Anterior cingulate cortex (tissue), 58 donors: ENCODE results near the gene PCYT1B.
"Not testable (repeated sequence)": the region's sequence is repeated elsewhere in the genome, so short reads cannot be mapped to it uniquely, and the experiment has no call there.

Experiments
- DNase-seq, 58 donors: peaks; one replicate each; lab custom pipeline; 2025; lab: John Stamatoyannopoulos, UW

PCYT1B gene

GRCh38 chrX:24646745-24647182 is 383 bp downstream of the PCYT1B start:
- peak in 16 of 58 donors; percentile 0 to 56 (median 19) for DNase-seq

GRCh38 chrX:24646006-24646405 is 1.1 kb downstream of the PCYT1B start:
- DNase-seq = no peak

DNA sequence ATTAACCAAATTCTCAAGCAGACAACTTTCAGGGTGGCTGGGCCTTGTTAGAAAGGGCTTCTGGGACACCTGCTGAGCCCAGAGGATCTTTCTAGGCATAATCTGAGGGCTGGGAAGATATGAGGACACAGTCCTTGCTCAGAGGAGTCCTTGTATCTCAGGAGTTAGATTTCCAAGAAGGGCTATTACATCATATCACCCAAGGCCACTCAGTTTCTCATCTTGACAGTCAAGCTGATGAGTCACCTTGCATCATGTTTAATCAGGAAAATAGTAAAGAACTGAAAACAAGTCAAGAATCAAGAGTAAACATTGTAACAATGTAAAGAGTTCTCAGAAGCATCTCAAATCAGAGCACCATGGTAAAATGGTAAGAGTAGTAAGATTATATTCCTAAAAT is 4.0 kb downstream of the PCYT1B start:
- no peak for DNase-seq

GRCh38 chrX:24629701-24630100 is 17.4 kb downstream of the PCYT1B start:
- no peak for DNase-seq

DNA sequence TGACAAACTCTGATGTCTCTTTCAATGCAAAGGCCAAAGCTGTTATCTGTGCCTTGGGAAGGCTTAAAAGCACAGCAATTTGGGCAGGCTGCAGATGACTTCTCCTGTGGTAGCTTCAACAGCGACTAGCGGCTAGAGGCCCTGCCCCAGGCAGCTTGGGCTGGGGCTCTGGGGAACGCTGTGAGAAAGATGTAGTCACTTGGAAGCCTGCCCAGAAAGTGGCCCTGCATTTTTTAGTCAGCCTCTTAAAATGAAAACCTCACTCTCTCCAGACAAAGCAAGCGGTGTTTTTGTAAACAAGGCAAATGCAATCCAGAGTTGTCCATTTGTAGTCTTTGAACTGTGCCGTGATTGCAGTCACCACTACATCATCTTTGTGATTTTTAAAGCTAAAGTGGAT is 27.5 kb downstream of the PCYT1B start:
- peak in 37 of 58 donors; percentile 0 to 69 (median 11) for DNase-seq

GRCh38 chrX:24610516-24610915 is 36.6 kb downstream of the PCYT1B start:
- DNase-seq = no peak

GRCh38 chrX:24607616-24608015 is 39.5 kb downstream of the PCYT1B start:
- no peak for DNase-seq

DNA sequence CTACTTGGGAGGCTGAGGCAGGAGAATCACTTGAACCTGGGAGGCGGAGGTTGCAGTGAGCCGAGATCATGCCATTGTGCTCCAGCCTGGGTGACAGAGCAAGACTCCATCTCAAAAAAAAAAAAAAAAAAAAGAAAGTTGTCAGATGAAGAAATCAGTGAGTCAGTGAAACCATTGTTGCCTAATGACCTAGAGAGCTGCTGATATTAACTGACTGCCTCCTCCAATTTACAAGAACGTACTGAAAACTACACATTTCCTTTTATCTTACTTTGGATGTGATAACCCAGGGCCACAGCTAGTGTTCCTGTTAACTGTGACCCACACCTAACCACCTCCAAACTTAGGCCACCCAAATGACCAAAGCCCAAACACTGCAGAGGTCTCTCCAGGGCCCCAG is 41.2 kb downstream of the PCYT1B start:
- not testable (repeated sequence) for DNase-seq

DNA sequence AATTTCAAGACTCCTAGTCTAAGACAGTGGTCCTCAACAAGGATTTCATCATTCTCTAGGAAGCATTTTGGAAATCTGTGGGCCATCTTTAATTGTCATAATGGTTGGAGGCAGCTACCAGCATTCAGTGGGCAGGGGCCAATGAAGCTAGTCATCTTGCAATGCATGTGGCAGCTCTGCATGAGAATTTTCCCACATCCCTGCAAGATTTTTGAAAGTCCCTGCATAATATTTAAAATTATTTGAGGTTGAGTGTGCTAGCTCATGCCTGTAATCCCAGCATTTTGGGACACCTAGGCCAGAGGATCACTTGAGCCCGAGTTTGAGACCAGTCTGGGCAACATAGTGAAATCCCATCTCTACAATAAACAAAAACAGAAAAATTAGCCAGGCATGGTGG is 44.0 kb downstream of the PCYT1B start:
- no peak for DNase-seq

DNA sequence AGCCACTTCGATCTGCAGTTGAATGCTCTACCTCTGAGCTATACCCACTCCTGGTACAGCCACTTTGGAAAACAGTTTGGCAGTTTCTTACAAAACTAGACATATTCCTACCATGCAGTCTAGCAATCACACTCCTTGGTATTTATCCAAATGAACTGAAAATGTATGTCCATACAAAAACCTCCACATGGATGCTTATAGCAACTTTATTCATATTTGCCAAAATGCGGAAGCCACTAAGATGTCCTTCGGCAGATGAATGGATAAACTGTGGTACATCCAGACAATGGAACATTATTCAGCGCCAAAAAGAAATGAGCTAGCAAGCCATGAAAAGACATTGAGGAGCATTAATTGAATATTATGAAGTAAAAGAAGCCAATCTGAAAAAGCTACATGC is 45.3 kb downstream of the PCYT1B start:
- DNase-seq = no peak

DNA sequence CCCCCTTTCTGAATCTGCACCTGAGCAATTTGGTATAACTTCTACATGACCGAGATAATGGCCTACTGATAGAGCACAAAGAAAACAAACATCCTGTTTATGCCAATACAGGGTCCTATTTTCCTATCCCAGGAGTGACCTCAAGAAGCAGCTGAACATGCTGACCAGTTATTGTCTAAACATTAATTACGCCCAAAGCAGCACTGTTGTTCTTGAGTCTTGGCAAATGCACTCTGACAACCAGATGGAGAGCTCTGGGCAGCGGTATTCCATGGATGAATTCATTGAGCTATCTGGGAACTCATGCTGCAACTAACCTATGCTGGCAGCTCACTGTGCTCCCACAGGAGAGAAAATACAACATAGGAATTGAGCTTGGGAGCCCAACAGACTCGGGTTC is 52.6 kb downstream of the PCYT1B start:
- peak in 21 of 58 donors; percentile 0 to 20 (median 7) for DNase-seq

DNA sequence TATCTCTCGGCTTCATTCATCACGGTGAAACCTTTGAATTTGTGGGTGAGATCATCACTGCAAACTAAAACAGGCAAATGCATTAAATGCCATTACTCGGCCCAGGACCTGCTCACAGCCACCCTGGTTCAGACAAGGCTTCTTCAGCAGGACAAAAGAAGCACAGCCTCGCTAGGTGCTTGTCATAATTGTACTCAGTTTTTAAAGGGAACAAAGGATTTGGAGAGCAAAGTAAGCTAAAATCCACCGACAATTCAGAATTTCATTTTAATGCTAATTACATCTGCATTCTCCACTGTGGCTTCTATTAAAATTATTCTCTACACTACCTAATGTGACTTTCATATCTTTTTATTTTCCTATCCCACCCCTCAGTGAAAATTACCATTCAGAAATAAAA is 57.0 kb downstream of the PCYT1B start:
- no peak for DNase-seq

GRCh38 chrX:24577091-24577490 is 70.1 kb downstream of the PCYT1B start:
- DNase-seq = peak in 1 of 58 donors; percentile 1

DNA sequence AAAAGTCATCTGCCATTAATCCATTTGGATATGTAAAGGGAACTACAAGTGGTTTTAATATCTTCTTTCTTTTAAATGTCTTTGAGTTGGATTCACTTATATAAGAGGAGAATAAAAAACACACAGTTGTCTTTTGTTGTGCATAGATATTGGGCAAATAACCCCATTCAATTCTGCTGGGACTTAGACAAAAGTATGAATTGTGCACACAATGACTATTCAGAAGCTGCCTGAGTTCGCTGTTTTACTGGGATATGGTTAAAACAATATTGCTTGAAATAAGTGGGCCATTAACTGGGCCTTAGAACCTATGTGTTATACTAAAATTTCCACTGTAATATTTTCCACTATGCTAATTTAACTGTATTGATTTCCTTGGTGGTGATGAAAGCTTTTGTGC is 71.7 kb downstream of the PCYT1B start:
- DNase-seq = no peak

DNA sequence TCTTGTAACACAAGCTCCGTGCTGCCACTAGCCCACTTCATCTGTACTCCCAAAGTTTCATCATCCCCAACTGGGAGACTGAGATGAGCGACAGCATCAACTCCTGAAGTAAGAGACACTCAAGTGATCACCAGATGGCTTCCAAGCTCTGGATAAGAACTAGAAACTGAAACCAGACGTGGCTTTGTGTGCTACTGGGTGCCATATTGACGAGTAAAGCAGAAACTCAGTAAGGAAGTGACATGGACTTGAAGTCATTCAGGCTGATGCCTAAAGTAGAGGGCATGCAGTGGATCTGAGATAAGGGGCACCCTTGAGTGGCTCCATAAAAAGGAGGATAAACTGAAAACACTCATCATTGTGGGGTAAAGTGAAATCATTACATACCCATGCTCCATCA is 72.4 kb downstream of the PCYT1B start:
- no peak for DNase-seq

DNA sequence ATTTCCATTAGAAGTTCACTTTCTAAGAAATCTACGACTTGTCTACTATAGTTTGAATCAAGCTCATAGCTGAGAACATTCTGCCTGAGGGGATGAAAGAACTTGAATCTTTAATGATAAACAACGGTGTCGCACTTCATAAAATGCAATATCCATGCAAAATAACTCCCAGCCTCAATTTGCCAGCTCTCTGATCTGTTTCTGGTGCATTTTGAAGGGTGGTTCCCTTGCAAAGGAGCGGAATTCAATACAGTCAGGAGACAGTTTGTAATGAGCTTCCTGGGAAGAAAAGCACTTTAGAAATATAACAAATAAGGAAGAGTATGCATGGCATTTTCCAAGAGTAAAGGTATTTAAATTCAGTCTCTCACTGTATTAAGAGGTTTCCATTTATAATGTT is 80.0 kb downstream of the PCYT1B start:
- DNase-seq = no peak

DNA sequence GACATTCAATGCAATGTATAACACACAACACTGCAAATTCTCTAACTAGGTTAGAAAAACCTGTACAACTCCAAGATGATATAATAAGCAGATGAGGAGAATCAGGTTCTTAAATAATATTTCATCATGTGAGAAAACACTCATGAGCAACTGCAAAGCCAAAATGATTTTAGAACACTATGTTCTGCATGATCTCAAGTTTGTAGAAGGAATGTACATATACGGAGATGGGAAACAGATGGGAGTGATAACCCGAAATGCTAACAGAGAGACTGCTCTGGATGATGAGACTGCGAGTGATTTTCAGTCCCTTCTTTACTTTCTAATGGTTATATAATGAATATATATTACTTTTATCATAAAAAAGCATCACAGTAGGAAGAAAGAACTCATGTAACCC is 80.9 kb downstream of the PCYT1B start:
- DNase-seq = no peak

DNA sequence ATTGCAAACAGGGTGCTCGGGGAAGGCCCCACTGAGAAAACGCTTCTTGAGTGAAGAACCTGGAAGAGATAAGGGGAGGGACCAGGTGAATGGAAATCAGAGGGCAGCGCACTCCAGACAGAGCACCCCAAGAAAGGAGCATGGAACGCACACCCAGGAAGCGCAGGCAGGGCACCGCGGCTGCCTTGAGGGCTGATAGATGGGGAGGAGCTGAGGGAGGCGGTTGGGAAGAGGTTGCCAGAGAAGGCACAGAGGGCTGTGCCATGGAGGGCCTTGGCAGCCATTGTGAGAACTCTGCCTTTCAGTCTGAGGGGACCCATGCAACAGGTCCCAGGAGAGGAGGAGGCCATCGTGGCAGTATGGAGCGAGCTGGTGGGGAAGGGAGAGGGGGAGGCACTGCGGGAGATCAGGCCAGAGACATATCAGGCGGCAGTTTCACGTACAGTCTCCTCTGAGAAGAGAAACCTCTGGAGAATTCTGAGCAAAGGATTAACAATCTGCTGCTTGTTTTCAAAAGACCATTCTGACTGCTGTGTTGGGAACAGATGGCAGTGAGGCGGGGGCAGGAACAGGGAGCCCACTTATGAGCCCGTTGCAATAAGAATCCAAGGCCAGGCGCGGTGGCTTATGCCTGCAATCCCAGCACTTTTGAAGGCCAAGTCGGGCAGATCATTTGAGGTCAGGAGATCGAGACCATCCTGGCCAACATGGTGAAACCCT is 83.7 kb downstream of the PCYT1B start:
- peak in 18 of 58 donors; percentile 0 to 24 (median 9) for DNase-seq

DNA sequence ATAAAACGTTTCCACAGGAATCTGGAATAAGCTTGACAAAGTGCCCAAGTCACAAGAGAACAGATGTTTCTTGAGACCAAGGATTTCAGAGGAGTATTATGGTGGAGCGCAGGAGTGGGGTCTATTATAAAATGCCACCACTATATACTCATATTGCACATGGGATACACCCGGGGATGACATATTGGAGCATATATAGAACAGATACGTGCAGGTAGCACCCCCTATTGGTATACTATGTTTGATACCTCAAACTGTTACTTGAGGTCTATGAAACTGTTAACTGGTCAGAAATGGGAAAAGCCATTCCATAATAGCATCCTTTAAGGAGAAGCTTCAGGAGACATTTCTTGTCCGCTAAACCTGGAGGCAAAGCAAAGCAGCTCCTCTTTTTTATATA is 86.0 kb downstream of the PCYT1B start:
- no peak for DNase-seq

- DNase-seq = no peak
Observed at GRCh38 chrX:24553011-24553410, 94.1 kb downstream of the PCYT1B start.

DNA sequence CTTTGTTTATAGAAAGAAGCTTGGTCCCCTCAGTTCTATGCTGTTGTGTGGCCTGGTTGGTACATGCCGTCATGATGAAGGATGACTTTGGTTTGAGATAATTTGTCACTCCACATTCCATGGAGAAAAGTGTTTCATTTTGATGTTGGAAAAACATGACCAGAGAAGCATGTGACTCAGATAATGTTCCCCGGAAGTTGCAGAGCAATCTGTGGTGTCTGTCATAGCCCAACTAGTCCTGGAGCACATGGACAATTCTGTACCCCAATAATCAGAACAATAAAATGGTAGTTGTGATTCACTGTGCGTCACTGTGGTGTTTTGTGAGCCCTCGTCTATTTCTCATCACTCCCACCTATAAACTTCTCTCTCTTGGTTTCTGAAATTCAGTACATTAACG is 97.0 kb downstream of the PCYT1B start:
- DNase-seq = no peak

DNA sequence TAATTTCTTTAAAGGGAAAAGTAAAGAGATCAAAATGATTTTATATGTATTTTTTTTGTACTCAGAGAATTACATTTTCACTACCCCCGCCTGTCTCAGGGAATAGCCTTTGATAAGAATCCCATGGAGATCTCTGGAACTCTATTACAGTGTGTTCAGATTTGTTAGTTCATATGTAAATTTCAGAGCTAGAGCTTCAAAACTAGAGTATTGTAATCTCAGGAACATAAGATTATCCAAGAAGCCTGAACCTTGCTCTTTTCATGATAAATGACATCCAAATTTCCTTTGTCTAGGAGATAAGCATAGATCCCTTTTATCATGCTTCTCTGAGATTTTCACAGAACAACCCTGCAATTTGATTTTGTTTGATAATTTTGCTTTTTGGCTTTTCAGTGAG is 99.2 kb downstream of the PCYT1B start:
- no peak for DNase-seq

GRCh38 chrX:24542756-24543155 is 104.4 kb downstream of the PCYT1B start:
- no peak for DNase-seq
